ENCODE measurements around the gene RIMS1.

DNA sequence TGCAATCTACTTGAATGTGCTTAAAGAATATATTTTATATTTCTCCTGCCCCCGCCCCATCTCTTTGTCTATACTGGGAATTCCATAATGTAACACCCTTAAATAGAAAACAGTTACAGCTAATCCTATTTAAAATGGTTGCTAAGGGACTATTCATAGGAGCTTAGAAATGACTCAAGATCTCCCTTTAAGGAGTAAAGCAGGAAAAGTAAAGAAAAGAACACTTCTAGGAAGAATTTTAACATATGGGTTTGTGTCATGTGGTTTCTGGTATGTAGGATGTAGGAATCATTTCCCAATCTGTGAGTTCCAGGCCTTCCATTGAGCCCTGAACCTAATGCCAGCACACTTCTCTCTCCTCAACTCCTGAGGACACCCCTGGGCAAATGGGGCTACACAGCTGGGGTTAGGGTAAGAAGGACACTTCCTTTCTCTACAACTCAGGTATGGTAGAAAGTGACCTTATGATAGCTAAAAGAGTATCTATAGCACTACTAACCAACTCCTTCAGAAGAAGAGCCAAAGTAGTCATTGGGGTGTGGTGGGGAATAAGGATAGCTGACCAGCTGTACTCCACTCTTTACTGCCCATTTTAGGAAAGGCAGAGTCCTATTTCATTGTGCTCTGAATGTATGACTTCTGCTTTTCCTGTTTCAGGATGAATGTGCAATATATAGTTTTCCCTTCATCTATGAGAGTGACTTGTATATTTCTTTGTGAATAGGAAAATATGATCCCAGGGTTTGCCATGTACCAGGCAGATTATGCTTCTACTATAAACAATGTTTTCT is 27.3 kb downstream of the RIMS1 start:
- TF ChIP-seq, protein P1, sequence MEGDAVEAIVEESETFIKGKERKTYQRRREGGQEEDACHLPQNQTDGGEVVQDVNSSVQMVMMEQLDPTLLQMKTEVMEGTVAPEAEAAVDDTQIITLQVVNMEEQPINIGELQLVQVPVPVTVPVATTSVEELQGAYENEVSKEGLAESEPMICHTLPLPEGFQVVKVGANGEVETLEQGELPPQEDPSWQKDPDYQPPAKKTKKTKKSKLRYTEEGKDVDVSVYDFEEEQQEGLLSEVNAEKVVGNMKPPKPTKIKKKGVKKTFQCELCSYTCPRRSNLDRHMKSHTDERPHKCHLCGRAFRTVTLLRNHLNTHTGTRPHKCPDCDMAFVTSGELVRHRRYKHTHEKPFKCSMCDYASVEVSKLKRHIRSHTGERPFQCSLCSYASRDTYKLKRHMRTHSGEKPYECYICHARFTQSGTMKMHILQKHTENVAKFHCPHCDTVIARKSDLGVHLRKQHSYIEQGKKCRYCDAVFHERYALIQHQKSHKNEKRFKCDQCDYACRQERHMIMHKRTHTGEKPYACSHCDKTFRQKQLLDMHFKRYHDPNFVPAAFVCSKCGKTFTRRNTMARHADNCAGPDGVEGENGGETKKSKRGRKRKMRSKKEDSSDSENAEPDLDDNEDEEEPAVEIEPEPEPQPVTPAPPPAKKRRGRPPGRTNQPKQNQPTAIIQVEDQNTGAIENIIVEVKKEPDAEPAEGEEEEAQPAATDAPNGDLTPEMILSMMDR (IDR thresholded peaks at IDR 0.05) = no peak
- no peak for TF ChIP-seq POLR2A (IDR thresholded peaks at IDR 0.05)

Data from esophagus squamous epithelium (tissue), 4 donors.